Esophagus muscularis mucosa (tissue), 4 donors: ENCODE data around the gene MRPS26. TPM values are rescaled to one million over a fixed set of nuclear protein-coding genes. Genes with fewer than 3 reads are reported as not detected.

Experiments
- DNase-seq: peaks from one replicate; pipeline ENCODE4 v3.0.0-alpha.2; 2017; ENCODE audit errors: extremely low spot score
- H3K27ac ChIP-seq, 4 donors: fragments of 200-600 bp; sonication (generic); replicated peaks in 1 of 4; 1 replicate in 3 of 4; 2 replicates in 1 of 4; pipeline ENCODE4 v1.5.1; 2016 to 2019; ENCODE audit warnings: mild to moderate bottlenecking in 1 of 4
- H3K27me3 ChIP-seq, 4 donors: fragments of 200-600 bp; sonication (generic); one replicate each; pipeline versions ENCODE4 v1.5.1 to v1.6.0; 2016 to 2019
- H3K36me3 ChIP-seq, 4 donors: fragments of 200-600 bp; sonication (generic); one replicate each; pipeline ENCODE4 v1.5.1; 2016 to 2019
- H3K4me1 ChIP-seq, 4 donors: fragments of 200-600 bp; sonication (generic); one replicate each; pipeline ENCODE4 v1.5.1; 2016 to 2019
- H3K4me3 ChIP-seq, 4 donors: fragments of 200-600 bp; sonication (generic); 1 replicate in 2 of 4; 2 replicates in 2 of 4; pipeline ENCODE4 v1.5.1; 2016 to 2019; ENCODE audit warnings: mild to moderate bottlenecking in 4 of 4, moderate library complexity in 1 of 4
- H3K9me3 ChIP-seq, 4 donors: fragments of 200-600 bp; sonication (generic); 1 replicate in 3 of 4; 2 replicates in 1 of 4; pipeline ENCODE4 v1.5.1; 2016 to 2019
- EP300 ChIP-seq: sonication (generic); formaldehyde crosslinking; IDR thresholded peaks from one replicate; pipeline ENCODE4 v1.6.1; 2017; ENCODE audit warnings: antibody characterized with exemption
- POLR2A ChIP-seq: fragments of 450-650 bp; IDR thresholded peaks from one replicate; pipeline ENCODE4 v1.6.1; 2017; ENCODE audit warnings: antibody characterized with exemption, moderate library complexity, mild to moderate bottlenecking, low read depth
- POLR2AphosphoS5 ChIP-seq, 2 donors: sonication (generic); formaldehyde crosslinking; IDR thresholded peaks; one replicate each; pipeline ENCODE4 v1.6.1; 2017; ENCODE audit warnings: antibody characterized with exemption in 2 of 2
- WGBS: methylation state at CpG from one replicate; pipeline ENCODE4 v1.1.5; 2018; 5-methylcytosine and 5-hydroxymethylcytosine counted together
- intact Hi-C: fragments of 100-400 bp; cut with DNase I; formaldehyde crosslinking; loops from one replicate; pipeline ENCODE4 v1.15.1; 2023
- total RNA-seq, 4 donors: library from RNA; depleted of rRNA; stranded (reverse); fragments of >200 nt; gene quantifications; one replicate each; pipeline versions ENCODE4 v1.1.0 to v1.2.1, GENCODE V29; 2016
- TF ChIP-seq, protein P1 (sequence below), 3 experiments: fragments of 200-600 bp in 2 of 3; fragments of 450-650 bp in 1 of 3; sonication (generic) in 2 of 3; IDR thresholded peaks; one replicate each; pipeline ENCODE4 v1.5.1; 2017 to 2019; ENCODE audit warnings: antibody characterized with exemption in 3 of 3, mild to moderate bottlenecking in 2 of 3, moderate library complexity in 1 of 3

MRPS26 gene
- total RNA-seq, 4 donors from 2014 or later: 52.3 to 90.7 (median 71.5) TPM

DNA sequence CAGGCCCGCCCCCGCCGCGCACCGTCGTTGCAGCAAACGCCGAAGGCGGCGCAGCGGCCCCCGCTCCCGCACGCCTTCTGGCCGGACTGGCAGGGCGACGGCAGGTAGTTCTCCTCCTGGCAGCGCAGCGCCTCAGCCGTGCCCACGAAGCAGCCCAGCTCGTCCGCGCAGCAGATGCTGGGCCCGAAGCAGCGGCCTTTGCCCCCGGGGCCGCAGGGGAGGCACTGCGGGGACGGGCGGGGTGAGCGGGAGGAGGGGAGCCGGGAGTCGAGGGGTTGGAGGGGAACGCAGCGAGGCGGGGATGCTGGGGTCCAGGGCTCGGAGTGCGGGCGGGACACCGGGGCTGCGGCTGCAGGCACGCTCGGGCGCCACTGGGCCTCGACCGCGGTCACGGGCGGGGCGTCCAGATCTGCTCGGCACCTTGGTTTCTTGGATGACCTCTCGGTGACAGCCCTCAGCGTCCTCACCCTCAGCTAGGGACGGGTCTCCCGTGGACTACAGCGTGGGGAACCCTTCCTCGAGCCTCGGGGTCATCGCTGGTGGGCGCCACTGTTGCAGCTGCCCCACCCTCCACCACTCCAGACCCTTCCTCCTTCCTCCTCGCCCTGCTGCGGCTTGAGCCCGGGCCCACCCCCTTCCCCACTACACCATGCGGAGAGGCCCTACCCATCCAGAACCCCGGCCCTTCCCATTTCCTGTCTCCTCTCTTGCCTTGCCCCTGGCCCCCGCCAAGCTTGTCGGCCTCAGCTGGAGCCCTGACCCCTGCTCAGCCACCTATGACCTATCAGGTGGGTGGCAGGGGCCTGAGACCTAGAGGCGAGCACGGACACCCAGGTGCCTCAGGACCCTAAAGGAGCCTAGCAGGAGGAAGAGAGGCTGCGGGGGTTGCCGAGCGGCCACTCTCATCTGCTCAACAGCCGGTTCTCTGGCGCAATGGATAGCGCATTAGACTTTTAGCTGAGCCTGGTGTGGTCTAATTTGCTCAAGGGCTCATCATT is 37.4 kb downstream of the MRPS26 start:
- peaks cover 0 to 63% (median 22%) of the 10 kb centered on the region in 4 donors for H3K27me3 ChIP-seq
- DNase-seq: no peak
- 57% methylated on average over 23 of the region's 76 CpGs for WGBS

DNA sequence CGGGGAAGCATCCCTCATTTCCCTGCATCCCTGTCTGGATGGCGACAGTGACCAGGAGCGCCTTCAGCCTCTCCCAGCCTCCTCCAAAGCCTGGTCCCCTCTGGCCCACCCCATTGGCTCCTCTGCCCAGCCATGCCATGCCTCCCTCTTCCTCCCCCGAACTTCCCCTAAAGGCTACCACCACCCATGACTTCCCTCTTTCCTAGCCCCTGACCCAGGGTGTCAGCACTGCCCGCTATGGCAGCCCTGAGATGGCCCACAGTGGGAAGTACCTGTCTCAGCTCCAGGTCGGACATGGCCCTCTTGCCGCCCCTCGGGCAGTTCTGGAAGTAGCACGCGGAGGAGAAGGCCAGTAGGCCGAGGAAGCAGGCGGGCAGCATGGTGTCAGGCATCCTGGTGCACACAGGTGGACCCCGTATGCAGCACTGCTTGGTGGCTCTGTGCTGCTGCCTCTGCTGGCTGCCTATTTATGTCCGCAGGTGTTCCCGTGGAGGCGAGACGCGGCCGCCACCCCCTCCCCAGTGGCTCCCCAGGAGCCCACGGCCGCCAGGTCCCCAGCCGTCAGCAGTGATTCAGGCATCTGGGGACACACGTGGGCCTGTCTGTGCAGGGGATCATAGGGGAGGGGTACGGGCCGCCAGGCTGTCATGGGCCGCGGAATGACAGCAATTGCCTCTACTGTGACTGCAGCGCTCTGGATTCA is 38.6 kb downstream of the MRPS26 start, which contains the start of gene AVP:
AVP (minus strand) TSS at position 442 of the 703 bp plus-strand sequence; CDS start at position 392, 50 bp downstream.
- Histone ChIP-seq H3K9me3 (no peaks in the 10 kb centered on the region), H3K27ac (no peak within 1 kb of the TSS), H3K4me1 (peaks cover 19 to 29% (median 25%) of the 10 kb centered on the region in 4 donors), H3K36me3 (no peaks in the 10 kb centered on the region), H3K27me3 (peaks cover 0 to 56% (median 22%) of the 10 kb centered on the region in 4 donors), H3K4me3 (no peak within 1 kb of the TSS)
- DNase-seq: no peak
- WGBS: 85% methylated on average over 8 of the region's 28 CpGs
- intact Hi-C loops: no loop called here
- TF ChIP-seq POLR2AphosphoS5 (IDR thresholded peaks at IDR 0.05): no peak
- TF ChIP-seq, protein P1, sequence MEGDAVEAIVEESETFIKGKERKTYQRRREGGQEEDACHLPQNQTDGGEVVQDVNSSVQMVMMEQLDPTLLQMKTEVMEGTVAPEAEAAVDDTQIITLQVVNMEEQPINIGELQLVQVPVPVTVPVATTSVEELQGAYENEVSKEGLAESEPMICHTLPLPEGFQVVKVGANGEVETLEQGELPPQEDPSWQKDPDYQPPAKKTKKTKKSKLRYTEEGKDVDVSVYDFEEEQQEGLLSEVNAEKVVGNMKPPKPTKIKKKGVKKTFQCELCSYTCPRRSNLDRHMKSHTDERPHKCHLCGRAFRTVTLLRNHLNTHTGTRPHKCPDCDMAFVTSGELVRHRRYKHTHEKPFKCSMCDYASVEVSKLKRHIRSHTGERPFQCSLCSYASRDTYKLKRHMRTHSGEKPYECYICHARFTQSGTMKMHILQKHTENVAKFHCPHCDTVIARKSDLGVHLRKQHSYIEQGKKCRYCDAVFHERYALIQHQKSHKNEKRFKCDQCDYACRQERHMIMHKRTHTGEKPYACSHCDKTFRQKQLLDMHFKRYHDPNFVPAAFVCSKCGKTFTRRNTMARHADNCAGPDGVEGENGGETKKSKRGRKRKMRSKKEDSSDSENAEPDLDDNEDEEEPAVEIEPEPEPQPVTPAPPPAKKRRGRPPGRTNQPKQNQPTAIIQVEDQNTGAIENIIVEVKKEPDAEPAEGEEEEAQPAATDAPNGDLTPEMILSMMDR (IDR thresholded peaks at IDR 0.05): no peak
- TF ChIP-seq POLR2A: no peak
- no peak for TF ChIP-seq EP300

More for the DNA sequence above, 37.4 kb downstream of the MRPS26 start:
- intact Hi-C loops: no loop called here
- Histone ChIP-seq H3K9me3 (no peaks in the 10 kb centered on the region), H3K4me1 (peaks cover 19 to 29% (median 25%) of the 10 kb centered on the region in 4 donors), H3K4me3 (peak overlapping the region; percentile 41 to 56 (median 45)), H3K27ac (no peak overlapping the region), H3K36me3 (no peaks in the 10 kb centered on the region)
- TF ChIP-seq POLR2AphosphoS5 (IDR thresholded peaks at IDR 0.05) (no peak), POLR2A (no peak), EP300 (no peak)
- TF ChIP-seq, protein P1 (IDR thresholded peaks at IDR 0.05): no peak

GRCh38 chr20:3084986-3085360 is 39.1 kb downstream of the MRPS26 start:
- Histone ChIP-seq H3K27ac (no peak overlapping the region), H3K4me3 (no peak overlapping the region), H3K27me3 (peaks cover 0 to 57% (median 22%) of the 10 kb centered on the region in 4 donors), H3K36me3 (no peaks in the 10 kb centered on the region), H3K4me1 (peaks cover 19 to 29% (median 25%) of the 10 kb centered on the region in 4 donors), H3K9me3 (no peaks in the 10 kb centered on the region)
- DNase-seq: no peak
- intact Hi-C loops: no loop called here
- no peak for TF ChIP-seq POLR2AphosphoS5 (IDR thresholded peaks at IDR 0.05)
- TF ChIP-seq EP300: no peak
- no peak for TF ChIP-seq POLR2A
- TF ChIP-seq, protein P1 (IDR thresholded peaks at IDR 0.05): no peak
- WGBS: 87% methylated on average over 7 of the region's 7 CpGs

- DNase-seq: no peak
- TF ChIP-seq POLR2A (no peak), EP300 (no peak), POLR2AphosphoS5 (IDR thresholded peaks at IDR 0.05) (no peak)
- TF ChIP-seq, protein P1 (IDR thresholded peaks at IDR 0.05): no peak
Measured at GRCh38 chr20:3085571-3086072, 39.8 kb downstream of the MRPS26 start.

More at GRCh38 chr20:3085571-3086072, 39.8 kb downstream of the MRPS26 start:
- Histone ChIP-seq H3K9me3 (no peaks in the 10 kb centered on the region), H3K27ac (no peak overlapping the region), H3K27me3 (peaks cover 0 to 61% (median 22%) of the 10 kb centered on the region in 4 donors), H3K4me3 (no peak overlapping the region), H3K36me3 (no peaks in the 10 kb centered on the region), H3K4me1 (peaks cover 16 to 29% (median 25%) of the 10 kb centered on the region in 4 donors)
- 98% methylated on average over 7 of the region's 8 CpGs for WGBS
- intact Hi-C loops: no loop called here
